ENCODE measurements around the gene VPS36. TPM values are rescaled to one million over a fixed set of nuclear protein-coding genes. Genes with fewer than 3 reads are reported as not detected.

VPS36 gene
- total and polyA plus RNA-seq, 10 of the 15 experiments (the other 5 are each of a cell fraction or from before 2014, with no cell fraction given): 10.3 to 29.0 (median 23.9) TPM

DNA sequence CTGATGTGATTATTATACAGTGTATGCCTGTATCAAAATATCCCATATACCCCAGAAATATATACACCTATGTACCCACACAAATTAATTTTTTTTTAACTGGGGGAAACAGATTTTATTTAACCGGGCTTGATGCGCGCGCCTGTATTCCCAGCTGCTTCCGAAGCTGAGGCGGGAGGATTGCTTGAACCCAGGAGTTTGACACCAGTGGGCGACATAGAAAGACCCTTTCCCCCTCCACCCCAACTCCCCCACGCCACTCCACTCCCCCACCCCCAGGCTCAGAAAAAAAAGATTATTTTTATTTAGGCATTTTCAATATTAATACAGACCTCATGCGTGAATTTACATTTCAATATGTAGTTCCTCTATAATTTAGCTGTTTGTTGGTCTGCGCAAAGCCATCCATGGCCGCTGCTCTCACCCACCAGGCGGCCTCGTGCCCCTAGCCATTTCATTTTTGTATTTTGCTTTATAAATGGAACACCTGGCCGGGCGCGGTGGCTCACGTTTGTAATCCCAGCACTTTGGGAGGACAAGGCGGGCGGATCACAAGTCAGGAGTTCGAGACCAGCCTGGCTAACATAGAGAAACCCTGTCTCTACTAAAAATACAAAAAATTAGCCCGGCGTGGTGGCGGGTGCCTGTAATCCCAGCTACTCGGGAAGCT, 836 bp upstream of the VPS36 start:
- Histone ChIP-seq H3K4me2 (ENCODE audit: control insufficient read depth, insufficient read depth) (peak overlapping the region; percentile 51; the same call in 1 of the 2 replicates), H3K4me3 (no peak overlapping the region), H3K79me2 (ENCODE audit: control insufficient read depth, insufficient read depth, low read length) (peaks cover 40% of the 10 kb centered on the region), H3K27ac (ENCODE audit: control insufficient read depth, insufficient read depth) (no peak overlapping the region), H3K36me3 (ENCODE audit: control insufficient read depth in 2 of 2, insufficient read depth in 2 of 2, low read length in 1 of 2) (no peaks in the 10 kb centered on the region), H3K4me1 (ENCODE audit: control insufficient read depth, insufficient read depth, low read length) (peaks cover 14% of the 10 kb centered on the region), H4K20me1 (ENCODE audit: control insufficient read depth, insufficient read depth) (peaks cover 2% of the 10 kb centered on the region; the same call in 1 of the 2 replicates), H2AFZ (ENCODE audit: control insufficient read depth, low read depth, low read length) (no peak overlapping the region), H3K9ac (ENCODE audit: control insufficient read depth, insufficient read depth, low read length) (no peak overlapping the region), H3K27me3 (replicated peaks in 1 of 2; ENCODE audit: control insufficient read depth in 2 of 2, insufficient read depth in 2 of 2, low read length in 1 of 2) (no peaks in the 10 kb centered on the region), H3K9me3 (replicated peaks; ENCODE audit: control insufficient read depth, insufficient read depth, low read length) (no peaks in the 10 kb centered on the region; the same call in 2 of the 3 replicates)
- WGBS (ENCODE audit: insufficient coverage, insufficient replicate concordance, low lambda C conversion rate, missing lambda C conversion rate): 84% methylated on average over 23 of the region's 24 CpGs
- ChIA-PET POLR2A (interaction anchor here (1.6 kb wide), 1 partner anchor 257 kb away, joined by 4 read pairs; no protein-coding TSS in a partner anchor), RAD21 (ENCODE audit: unreplicated experiment) (interaction anchor here (0.6 to 4.4 kb wide), 15 partner anchors 8 to 636 kb away, joined by 3 to 34 read pairs (median 4); partner anchors contain the start of gene ALG11), CTCF (interaction anchor here (0.5 to 5.3 kb wide), 44 partner anchors 8 to 701 kb away, joined by 3 to 82 read pairs (median 4); partner anchors contain the start of genes ALG11 and SUGT1), SMC1A (ENCODE audit: uncharacterized antibody, unreplicated experiment) (interaction anchor here (0.6 to 6.1 kb wide), 11 partner anchors 9 to 556 kb away, joined by 3 to 46 read pairs (median 4); no protein-coding TSS in a partner anchor)
- FAIRE-seq: no peak
- no peak for TF ChIP-seq RBBP5 (conservative IDR thresholded peaks at IDR 0.05)
- no peak for TF ChIP-seq NFIC (IDR thresholded peaks at IDR 0.05; ENCODE audit: low read depth, low read length)
- TF ChIP-seq NRF1 (conservative IDR thresholded peaks at IDR 0.05; ENCODE audit: low read depth, low read length): no peak
- no peak for TF ChIP-seq RB1 (IDR thresholded peaks at IDR 0.05; ENCODE audit: borderline replicate concordance)
- in situ Hi-C loops (cut with MboI): loop anchor here (10.0 kb wide), 2 partner anchors 204 to 436 kb away; partner anchors contain the start of genes ALG11, ATP7B and SUGT1
- no peak for ATAC-seq
- intact Hi-C loops (cut with micrococcal nuclease; ENCODE audit: unreplicated experiment): loop anchor here (5.0 to 10.0 kb wide), 4 partner anchors 201 to 636 kb away; partner anchors contain the start of genes ALG11, ATP7B and SUGT1
- DNase-seq (ENCODE audit: low read depth, low spot score): no peak
- no TSS peak for BruUV-seq (replicated peaks)

DNA sequence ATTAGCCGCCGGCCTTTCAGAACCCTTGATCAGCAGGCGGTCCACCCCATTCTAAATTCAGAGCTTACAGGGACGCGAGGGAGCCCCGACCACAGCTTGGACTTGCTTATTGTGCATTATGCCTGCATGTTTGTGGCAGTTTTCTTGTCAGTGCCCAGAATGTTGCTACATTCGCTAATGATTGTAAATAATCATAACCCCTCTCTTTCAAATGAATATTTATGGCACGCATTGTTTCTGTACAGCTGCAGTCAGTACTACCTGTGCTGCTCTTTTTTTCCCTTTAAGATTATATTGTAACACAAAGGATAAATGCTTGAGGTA, 321 bp upstream of the VPS36 start:
- Histone ChIP-seq H2AFZ (ENCODE audit: control insufficient read depth, low read depth, low read length) (no peak overlapping the region), H3K4me1 (ENCODE audit: control insufficient read depth, insufficient read depth, low read length) (peaks cover 14% of the 10 kb centered on the region), H4K20me1 (ENCODE audit: control insufficient read depth, insufficient read depth) (peaks cover 2% of the 10 kb centered on the region; the same call in 1 of the 2 replicates), H3K4me3 (no peak overlapping the region), H3K27me3 (replicated peaks in 1 of 2; ENCODE audit: control insufficient read depth in 2 of 2, insufficient read depth in 2 of 2, low read length in 1 of 2) (no peaks in the 10 kb centered on the region), H3K4me2 (ENCODE audit: control insufficient read depth, insufficient read depth) (peak overlapping the region; percentile 51; the same call in 1 of the 2 replicates), H3K27ac (ENCODE audit: control insufficient read depth, insufficient read depth) (no peak overlapping the region), H3K79me2 (ENCODE audit: control insufficient read depth, insufficient read depth, low read length) (peaks cover 37% of the 10 kb centered on the region), H3K36me3 (ENCODE audit: control insufficient read depth in 2 of 2, insufficient read depth in 2 of 2, low read length in 1 of 2) (no peaks in the 10 kb centered on the region), H3K9ac (ENCODE audit: control insufficient read depth, insufficient read depth, low read length) (no peak overlapping the region), H3K9me3 (replicated peaks; ENCODE audit: control insufficient read depth, insufficient read depth, low read length) (no peaks in the 10 kb centered on the region; the same call in 2 of the 3 replicates)
- ChIA-PET CTCF (interaction anchor here (0.5 to 5.3 kb wide), 43 partner anchors 9 to 701 kb away, joined by 3 to 82 read pairs (median 4); partner anchors contain the start of genes ALG11 and SUGT1), SMC1A (ENCODE audit: uncharacterized antibody, unreplicated experiment) (interaction anchor here (0.6 to 6.1 kb wide), 11 partner anchors 9 to 555 kb away, joined by 3 to 46 read pairs (median 4); no protein-coding TSS in a partner anchor), POLR2A (interaction anchor here (1.4 to 1.6 kb wide), 2 partner anchors 101 to 256 kb away, joined by 3 to 4 read pairs; no protein-coding TSS in a partner anchor), RAD21 (ENCODE audit: unreplicated experiment) (interaction anchor here (0.6 to 4.4 kb wide), 15 partner anchors 8 to 635 kb away, joined by 3 to 34 read pairs (median 4); partner anchors contain the start of gene ALG11)
- FAIRE-seq (no peak), DNase-seq (ENCODE audit: low read depth, low spot score) (no peak), ATAC-seq (no peak)
- WGBS (ENCODE audit: insufficient coverage, insufficient replicate concordance, low lambda C conversion rate, missing lambda C conversion rate): 9% methylated on average over 6 of the region's 8 CpGs
- no TSS peak for BruUV-seq (replicated peaks)
- TF ChIP-seq NR2C1 (IDR thresholded peaks at IDR 0.05) (no peak), CHD2 (IDR thresholded peaks at IDR 0.05; ENCODE audit: borderline replicate concordance, low read depth, low read length) (no peak), CEBPB (IDR thresholded peaks at IDR 0.05; ENCODE audit: borderline replicate concordance in 1 of 2, low read depth in 2 of 2, low read length in 2 of 2) (no peak), RB1 (IDR thresholded peaks at IDR 0.05; ENCODE audit: borderline replicate concordance) (0 out of 2 replicates have a peak, but pooled peaks have one; percentile 10)
- TF ChIP-seq, protein P1, sequence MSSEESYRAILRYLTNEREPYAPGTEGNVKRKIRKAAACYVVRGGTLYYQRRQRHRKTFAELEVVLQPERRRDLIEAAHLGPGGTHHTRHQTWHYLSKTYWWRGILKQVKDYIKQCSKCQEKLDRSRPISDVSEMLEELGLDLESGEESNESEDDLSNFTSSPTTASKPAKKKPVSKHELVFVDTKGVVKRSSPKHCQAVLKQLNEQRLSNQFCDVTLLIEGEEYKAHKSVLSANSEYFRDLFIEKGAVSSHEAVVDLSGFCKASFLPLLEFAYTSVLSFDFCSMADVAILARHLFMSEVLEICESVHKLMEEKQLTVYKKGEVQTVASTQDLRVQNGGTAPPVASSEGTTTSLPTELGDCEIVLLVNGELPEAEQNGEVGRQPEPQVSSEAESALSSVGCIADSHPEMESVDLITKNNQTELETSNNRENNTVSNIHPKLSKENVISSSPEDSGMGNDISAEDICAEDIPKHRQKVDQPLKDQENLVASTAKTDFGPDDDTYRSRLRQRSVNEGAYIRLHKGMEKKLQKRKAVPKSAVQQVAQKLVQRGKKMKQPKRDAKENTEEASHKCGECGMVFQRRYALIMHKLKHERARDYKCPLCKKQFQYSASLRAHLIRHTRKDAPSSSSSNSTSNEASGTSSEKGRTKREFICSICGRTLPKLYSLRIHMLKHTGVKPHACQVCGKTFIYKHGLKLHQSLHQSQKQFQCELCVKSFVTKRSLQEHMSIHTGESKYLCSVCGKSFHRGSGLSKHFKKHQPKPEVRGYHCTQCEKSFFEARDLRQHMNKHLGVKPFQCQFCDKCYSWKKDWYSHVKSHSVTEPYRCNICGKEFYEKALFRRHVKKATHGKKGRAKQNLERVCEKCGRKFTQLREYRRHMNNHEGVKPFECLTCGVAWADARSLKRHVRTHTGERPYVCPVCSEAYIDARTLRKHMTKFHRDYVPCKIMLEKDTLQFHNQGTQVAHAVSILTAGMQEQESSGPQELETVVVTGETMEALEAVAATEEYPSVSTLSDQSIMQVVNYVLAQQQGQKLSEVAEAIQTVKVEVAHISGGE (CRISPR knock-in tag; IDR thresholded peaks at IDR 0.05): no peak
- intact Hi-C loops (cut with micrococcal nuclease; ENCODE audit: unreplicated experiment): loop anchor here (1.0 to 10.0 kb wide), 5 partner anchors 107 to 636 kb away; partner anchors contain the start of genes ALG11, ATP7B and SUGT1
- in situ Hi-C loops (cut with MboI): loop anchor here (10.0 kb wide), 2 partner anchors 204 to 436 kb away; partner anchors contain the start of genes ALG11, ATP7B and SUGT1

Measured in GM12878 (cell line).